ELR (cell line): ENCODE measurements around the gene TRIM43.
"Not testable (repeated sequence)": the region's sequence is repeated elsewhere in the genome, so short reads cannot be mapped to it uniquely, and the experiment has no call there.

Experiments
- DNase-seq: peaks from one replicate; pipeline ENCODE4 v3.0.0-alpha.2; 2015; ENCODE audit warnings: low read depth

Gene TRIM43

GRCh38 chr2:95591701-95592100 is at the start of gene TRIM43:
TSS of gene TRIM43 (plus strand) at chr2:95592001. CDS start at chr2:95594024, 2,023 bp downstream.
- DNase-seq, result not testable (repeated sequence)

GRCh38 chr2:95551055-95551568 is 40.7 kb upstream of the TRIM43 start:
- DNase-seq, result no peak

- no peak for DNase-seq
Measured at GRCh38 chr2:95552911-95553310, 38.9 kb upstream of the TRIM43 start.

- DNase-seq, result no peak
Measured at GRCh38 chr2:95569170-95569569, 22.6 kb upstream of the TRIM43 start.

GRCh38 chr2:95573866-95574265 is 17.9 kb upstream of the TRIM43 start:
- DNase-seq, result no peak

- no peak for DNase-seq
Measured at GRCh38 chr2:95574506-95574905, 17.3 kb upstream of the TRIM43 start.

GRCh38 chr2:95575857-95576256 is 15.9 kb upstream of the TRIM43 start:
- no peak for DNase-seq

GRCh38 chr2:95578539-95578938 is 13.3 kb upstream of the TRIM43 start:
- DNase-seq, result no peak

GRCh38 chr2:95583545-95583944 is 8.3 kb upstream of the TRIM43 start:
- not testable (repeated sequence) for DNase-seq

GRCh38 chr2:95584321-95584720 is 7.5 kb upstream of the TRIM43 start:
- not testable (repeated sequence) for DNase-seq

- not testable (repeated sequence) for DNase-seq
Measured at GRCh38 chr2:95589777-95590536, 1.8 kb upstream of the TRIM43 start.

GRCh38 chr2:95592973-95593372 is 1.2 kb downstream of the TRIM43 start:
- not testable (repeated sequence) for DNase-seq

GRCh38 chr2:95595012-95595411 is 3.2 kb downstream of the TRIM43 start:
- not testable (repeated sequence) for DNase-seq

GRCh38 chr2:95601301-95601700 is 9.5 kb downstream of the TRIM43 start:
- DNase-seq, result not testable (repeated sequence)

- not testable (repeated sequence) for DNase-seq
Measured at GRCh38 chr2:95602146-95602545, 10.3 kb downstream of the TRIM43 start.

- DNase-seq, result not testable (repeated sequence)
Measured at GRCh38 chr2:95608356-95608755, 16.6 kb downstream of the TRIM43 start.

GRCh38 chr2:95609764-95610163 is 18.0 kb downstream of the TRIM43 start:
- DNase-seq, result not testable (repeated sequence)

- not testable (repeated sequence) for DNase-seq
Measured at GRCh38 chr2:95613048-95613447, 21.2 kb downstream of the TRIM43 start.

- not testable (repeated sequence) for DNase-seq
Measured at GRCh38 chr2:95622728-95623127, 30.9 kb downstream of the TRIM43 start.

- not testable (repeated sequence) for DNase-seq
Measured at GRCh38 chr2:95630987-95631386, 39.2 kb downstream of the TRIM43 start.

GRCh38 chr2:95633626-95634259 is 41.9 kb downstream of the TRIM43 start:
- not testable (repeated sequence) for DNase-seq

GRCh38 chr2:95640515-95641288 is 48.9 kb downstream of the TRIM43 start:
- not testable (repeated sequence) for DNase-seq

GRCh38 chr2:95641289-95641575 is 49.4 kb downstream of the TRIM43 start:
- not testable (repeated sequence) for DNase-seq
